Naive thymus-derived CD4-positive, alpha-beta T cell (primary cell): Measurements from ENCODE around the gene DR1. TPM values are rescaled to one million over a fixed set of nuclear protein-coding genes. Genes with fewer than 3 reads are reported as not detected.

Experiments used
- ATAC-seq: fragments of 150-1000 bp; cut with Tn5 transposase; 2 replicates; pipeline ENCODE4 v1.10.0; 2021; ENCODE audit warnings: mild to moderate bottlenecking, moderate library complexity
- CTCF ChIA-PET: fragments of 350-600 bp; sonication (Branson Sonifier 250); formaldehyde crosslinking; loops from one replicate; lab custom pipeline; 2021; ENCODE audit warnings: antibody characterized with exemption; lab: Charles Lee
- POLR2A ChIA-PET: fragments of 350-600 bp; sonication (Branson Sonifier 250); formaldehyde crosslinking; loops from one replicate; lab custom pipeline; 2021; ENCODE audit warnings: antibody characterized with exemption, inconsistent platforms; lab: Charles Lee
- DNase-seq, 9 donors: peaks; one replicate each; pipeline versions ENCODE4 v3.0.0 to v3.0.0-alpha.2; 2020 to 2022; ENCODE audit warnings: mixed read lengths in 1 of 9
- H3K27ac ChIP-seq: one replicate; pipeline ENCODE4 v1.7.0; 2013; ENCODE audit warnings: mild to moderate bottlenecking, low read depth, low read length, moderate library complexity
- H3K27me3 ChIP-seq, 2 donors: one replicate each; pipeline ENCODE4 v1.7.0; 2013; ENCODE audit warnings: low read length in 2 of 2, mild to moderate bottlenecking in 2 of 2, moderate library complexity in 2 of 2; ENCODE audit not compliant: control insufficient read depth in 2 of 2, insufficient read depth in 2 of 2
- H3K36me3 ChIP-seq, 3 experiments: 1 replicate in 2 of 3; 2 replicates in 1 of 3; pipeline ENCODE4 v1.7.0; 2013; ENCODE audit warnings: low read length in 3 of 3, mild to moderate bottlenecking in 3 of 3, moderate library complexity in 1 of 3; ENCODE audit not compliant: insufficient read depth in 3 of 3, control insufficient read depth in 2 of 3
- H3K4me1 ChIP-seq, 2 donors: one replicate each; pipeline ENCODE4 v1.7.0; 2013; ENCODE audit warnings: low read length in 2 of 2, mild to moderate bottlenecking in 2 of 2, moderate library complexity in 1 of 2; ENCODE audit not compliant: control insufficient read depth in 2 of 2, insufficient read depth in 2 of 2
- H3K4me3 ChIP-seq: 2 replicates; pipeline ENCODE4 v1.7.0; 2013; ENCODE audit warnings: mild to moderate bottlenecking, low read length
- H3K9me3 ChIP-seq, 3 experiments: 1 replicate in 2 of 3; 2 replicates in 1 of 3; pipeline ENCODE4 v1.7.0; 2013; ENCODE audit warnings: low read length in 3 of 3; ENCODE audit not compliant: control insufficient read depth in 2 of 3
- H3K27ac Mint-ChIP-seq, 9 donors: one replicate each; pipeline ENCODE4 v1.8.0; 2020 to 2022; ENCODE audit warnings: mixed read lengths in 9 of 9, mild to moderate bottlenecking in 8 of 9, moderate library complexity in 5 of 9, inconsistent platforms in 2 of 9
- H3K27me3 Mint-ChIP-seq, 5 donors: one replicate each; pipeline ENCODE4 v1.8.0; 2021 to 2022; ENCODE audit warnings: mixed read lengths in 5 of 5, mild to moderate bottlenecking in 1 of 5
- H3K36me3 Mint-ChIP-seq, 5 donors: one replicate each; pipeline ENCODE4 v1.8.0; 2020 to 2022; ENCODE audit warnings: mixed read lengths in 5 of 5, mild to moderate bottlenecking in 3 of 5, inconsistent platforms in 1 of 5
- H3K4me1 Mint-ChIP-seq, 7 donors: one replicate each; pipeline ENCODE4 v1.8.0; 2020 to 2022; ENCODE audit warnings: mixed read lengths in 7 of 7, mild to moderate bottlenecking in 3 of 7, inconsistent platforms in 1 of 7
- H3K4me3 Mint-ChIP-seq, 10 donors: one replicate each; pipeline ENCODE4 v1.8.0; 2020 to 2022; ENCODE audit warnings: mild to moderate bottlenecking in 10 of 10, mixed read lengths in 10 of 10, moderate library complexity in 6 of 10, inconsistent platforms in 2 of 10
- H3K9me3 Mint-ChIP-seq, 11 donors: one replicate each; pipeline ENCODE4 v1.8.0; 2020 to 2022; ENCODE audit warnings: mixed read lengths in 11 of 11, mild to moderate bottlenecking in 4 of 11, inconsistent platforms in 1 of 11, moderate library complexity in 1 of 11
- intact Hi-C, 2 donors: fragments of 100-400 bp; cut with micrococcal nuclease; formaldehyde crosslinking; loops; one replicate each; pipeline ENCODE4 v1.15.1; 2023
- polyA plus RNA-seq, 2 donors: library from polyadenylated mRNA; unstranded; fragments of 300-500 nt; fragmentation: Illumina TruSeq; gene quantifications; one replicate each; pipeline ENCODE4 v1.2.3, GENCODE V29; 2021
- total RNA-seq, 6 experiments: library from RNA in 5 of 6; stranded (reverse) in 5 of 6; gene quantifications; 1 replicate in 5 of 6; 2 replicates in 1 of 6; pipeline ENCODE4 v1.2.3 and lab custom pipeline; 2021 to 2026

DR1 gene
- total and polyA plus RNA-seq, 7 experiments from 2014 or later: 46.2 to 104 (median 62.7) TPM

- no peaks in the 10 kb centered on the region for H3K27me3 Mint-ChIP-seq
- POLR2A ChIA-PET: no interaction called here
- no peaks in the 10 kb centered on the region for H3K4me1 ChIP-seq
- H3K9me3 ChIP-seq: no peaks in the 10 kb centered on the region
- peaks cover 0 to 8% (median 0%) of the 10 kb centered on the region in 3 experiments for H3K36me3 ChIP-seq
- DNase-seq: no peak
- no peaks in the 10 kb centered on the region for H3K27me3 ChIP-seq
- intact Hi-C loops: no loop called here
- no peaks in the 10 kb centered on the region for H3K9me3 Mint-ChIP-seq
- H3K4me3 ChIP-seq: no peak overlapping the region
- CTCF ChIA-PET: no interaction called here
- H3K4me3 Mint-ChIP-seq: no peak overlapping the region
- no peak overlapping the region for H3K27ac Mint-ChIP-seq
- peaks cover 2 to 30% (median 8%) of the 10 kb centered on the region in 5 donors for H3K36me3 Mint-ChIP-seq
- H3K4me1 Mint-ChIP-seq: peaks cover 0 to 13% (median 0%) of the 10 kb centered on the region in 7 donors
- H3K27ac ChIP-seq: no peak overlapping the region
- no peak for ATAC-seq
Measured at GRCh38 chr1:93313026-93313425, 32.7 kb upstream of the DR1 start.

GRCh38 chr1:93317207-93317606 is 28.5 kb upstream of the DR1 start:
- ATAC-seq: peak; percentile 42
- Histone ChIP-seq H3K27ac (no peak overlapping the region), H3K4me3 (no peak overlapping the region), H3K27me3 (no peaks in the 10 kb centered on the region), H3K36me3 (no peaks in the 10 kb centered on the region), H3K9me3 (no peaks in the 10 kb centered on the region), H3K4me1 (no peaks in the 10 kb centered on the region)
- Mint-ChIP-seq H3K4me3 (no peak overlapping the region), H3K27me3 (no peaks in the 10 kb centered on the region), H3K27ac (no peak overlapping the region), H3K36me3 (peaks cover 2 to 39% (median 19%) of the 10 kb centered on the region in 5 donors), H3K4me1 (peaks cover 0 to 13% (median 0%) of the 10 kb centered on the region in 7 donors), H3K9me3 (no peaks in the 10 kb centered on the region)
- DNase-seq: no peak
- ChIA-PET POLR2A (no interaction called here), CTCF (interaction anchor here (1.5 kb wide), 2 partner anchors 13 to 28 kb away, joined by 3 to 4 read pairs; no protein-coding TSS in a partner anchor)
- intact Hi-C loops: no loop called here

GRCh38 chr1:93317943-93318342 is 27.8 kb upstream of the DR1 start:
- H3K27me3 Mint-ChIP-seq: no peaks in the 10 kb centered on the region
- ChIA-PET CTCF (no interaction called here), POLR2A (no interaction called here)
- no peaks in the 10 kb centered on the region for H3K36me3 ChIP-seq
- no peak overlapping the region for H3K27ac Mint-ChIP-seq
- H3K9me3 Mint-ChIP-seq: no peaks in the 10 kb centered on the region
- peaks cover 2 to 34% (median 21%) of the 10 kb centered on the region in 5 donors for H3K36me3 Mint-ChIP-seq
- DNase-seq (no peak), ATAC-seq (no peak)
- intact Hi-C loops: no loop called here
- no peaks in the 10 kb centered on the region for H3K9me3 ChIP-seq
- H3K4me3 ChIP-seq: no peak overlapping the region
- H3K4me1 ChIP-seq: no peaks in the 10 kb centered on the region
- peaks cover 0 to 13% (median 0%) of the 10 kb centered on the region in 7 donors for H3K4me1 Mint-ChIP-seq
- H3K27me3 ChIP-seq: no peaks in the 10 kb centered on the region
- no peak overlapping the region for H3K4me3 Mint-ChIP-seq
- no peak overlapping the region for H3K27ac ChIP-seq

- Histone ChIP-seq H3K9me3 (no peaks in the 10 kb centered on the region), H3K36me3 (no peaks in the 10 kb centered on the region), H3K4me1 (no peaks in the 10 kb centered on the region), H3K27ac (no peak overlapping the region), H3K27me3 (no peaks in the 10 kb centered on the region), H3K4me3 (no peak overlapping the region)
- no peaks in the 10 kb centered on the region for H3K4me1 Mint-ChIP-seq
- intact Hi-C loops: no loop called here
- no peak overlapping the region for H3K4me3 Mint-ChIP-seq
- H3K9me3 Mint-ChIP-seq: no peaks in the 10 kb centered on the region
- CTCF ChIA-PET: interaction anchor here (1.5 kb wide), 1 partner anchor 17 kb away, joined by 3 read pairs; no protein-coding TSS in a partner anchor
- POLR2A ChIA-PET: interaction anchor here (1.2 to 1.7 kb wide), 2 partner anchors 13 to 16 kb away, joined by 3 to 4 read pairs; no protein-coding TSS in a partner anchor
- no peaks in the 10 kb centered on the region for H3K27me3 Mint-ChIP-seq
- H3K36me3 Mint-ChIP-seq: peaks cover 3 to 26% (median 20%) of the 10 kb centered on the region in 5 donors
- no peak for ATAC-seq
- DNase-seq: no peak
- H3K27ac Mint-ChIP-seq: no peak overlapping the region
Measured at GRCh38 chr1:93321720-93322119, 24.0 kb upstream of the DR1 start.

GRCh38 chr1:93322349-93322748 is 23.4 kb upstream of the DR1 start:
- ChIA-PET CTCF (interaction anchor here (1.5 kb wide), 1 partner anchor 18 kb away, joined by 3 read pairs; no protein-coding TSS in a partner anchor), POLR2A (interaction anchor here (1.2 kb wide), 1 partner anchor 13 kb away, joined by 3 read pairs; no protein-coding TSS in a partner anchor)
- Mint-ChIP-seq H3K27ac (no peak overlapping the region), H3K9me3 (no peaks in the 10 kb centered on the region), H3K4me1 (no peaks in the 10 kb centered on the region), H3K36me3 (peaks cover 3 to 26% (median 20%) of the 10 kb centered on the region in 5 donors), H3K4me3 (no peak overlapping the region), H3K27me3 (no peaks in the 10 kb centered on the region)
- H3K36me3 ChIP-seq: no peaks in the 10 kb centered on the region
- no peak for DNase-seq
- H3K4me3 ChIP-seq: no peak overlapping the region
- no peaks in the 10 kb centered on the region for H3K9me3 ChIP-seq
- H3K27me3 ChIP-seq: no peaks in the 10 kb centered on the region
- H3K27ac ChIP-seq: no peak overlapping the region
- H3K4me1 ChIP-seq: no peaks in the 10 kb centered on the region
- ATAC-seq: no peak
- intact Hi-C loops: no loop called here

- Histone ChIP-seq H3K4me1 (no peaks in the 10 kb centered on the region), H3K9me3 (no peaks in the 10 kb centered on the region), H3K4me3 (no peak overlapping the region), H3K27me3 (no peaks in the 10 kb centered on the region), H3K36me3 (no peaks in the 10 kb centered on the region), H3K27ac (no peak overlapping the region)
- H3K4me1 Mint-ChIP-seq: no peaks in the 10 kb centered on the region
- no peaks in the 10 kb centered on the region for H3K27me3 Mint-ChIP-seq
- ATAC-seq (no peak), DNase-seq (no peak)
- intact Hi-C loops: no loop called here
- H3K36me3 Mint-ChIP-seq: peaks cover 0 to 21% (median 20%) of the 10 kb centered on the region in 5 donors
- H3K27ac Mint-ChIP-seq: no peak overlapping the region
- CTCF ChIA-PET: interaction anchor here (1.5 kb wide), 1 partner anchor 19 kb away, joined by 3 read pairs; no protein-coding TSS in a partner anchor
- no peaks in the 10 kb centered on the region for H3K9me3 Mint-ChIP-seq
- POLR2A ChIA-PET: interaction anchor here (1.0 kb wide), 1 partner anchor 18 kb away, joined by 3 read pairs; no protein-coding TSS in a partner anchor
- H3K4me3 Mint-ChIP-seq: no peak overlapping the region
Measured at GRCh38 chr1:93323185-93323820, 22.4 kb upstream of the DR1 start.
